GM19099 (cell line): ENCODE results near the gene PBX3.

Experiments used
- POLR2A ChIP-seq: IDR thresholded peaks from 3 replicates; pipeline ENCODE4 v1.6.1; 2011; ENCODE audit warnings: low read depth; ENCODE audit not compliant: insufficient read length; ENCODE audit errors: extremely low read depth

PBX3 gene

DNA sequence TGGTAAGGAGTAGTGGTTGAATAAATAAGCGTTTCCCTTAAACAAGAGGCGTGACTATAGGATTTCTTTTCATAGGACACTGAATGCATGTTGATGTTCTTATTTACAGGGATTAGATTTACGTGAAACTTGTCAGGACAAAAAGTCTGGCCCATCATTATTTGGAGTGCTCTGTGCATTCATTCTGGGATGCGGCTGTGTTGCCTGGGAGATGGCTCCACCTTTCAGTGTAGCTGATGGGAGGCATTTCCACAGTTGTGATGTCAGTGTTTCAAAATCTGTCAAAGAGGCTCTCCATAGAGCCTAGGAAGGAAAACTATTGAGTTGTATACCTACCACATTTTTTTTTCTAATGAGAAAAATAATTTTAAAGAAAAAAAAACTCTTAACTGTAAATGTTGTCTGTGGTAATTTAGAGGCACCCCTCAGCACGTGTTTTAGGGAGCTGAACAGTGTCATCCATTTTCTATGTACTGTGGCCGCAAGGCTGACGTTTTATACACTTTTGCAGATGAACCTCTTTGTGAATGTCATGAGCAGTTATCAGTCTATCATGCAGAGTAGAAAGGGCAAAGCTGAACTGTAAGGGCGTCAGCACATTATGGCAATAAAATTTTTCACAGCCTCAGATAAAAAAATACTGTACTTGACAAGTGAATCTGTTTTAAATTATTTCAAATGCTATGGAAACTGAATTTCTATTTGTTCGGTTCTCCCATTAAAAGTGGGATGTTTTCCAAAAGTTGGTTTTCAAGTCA is 202.7 kb downstream of the PBX3 start:
- TF ChIP-seq POLR2A: no peak

DNA sequence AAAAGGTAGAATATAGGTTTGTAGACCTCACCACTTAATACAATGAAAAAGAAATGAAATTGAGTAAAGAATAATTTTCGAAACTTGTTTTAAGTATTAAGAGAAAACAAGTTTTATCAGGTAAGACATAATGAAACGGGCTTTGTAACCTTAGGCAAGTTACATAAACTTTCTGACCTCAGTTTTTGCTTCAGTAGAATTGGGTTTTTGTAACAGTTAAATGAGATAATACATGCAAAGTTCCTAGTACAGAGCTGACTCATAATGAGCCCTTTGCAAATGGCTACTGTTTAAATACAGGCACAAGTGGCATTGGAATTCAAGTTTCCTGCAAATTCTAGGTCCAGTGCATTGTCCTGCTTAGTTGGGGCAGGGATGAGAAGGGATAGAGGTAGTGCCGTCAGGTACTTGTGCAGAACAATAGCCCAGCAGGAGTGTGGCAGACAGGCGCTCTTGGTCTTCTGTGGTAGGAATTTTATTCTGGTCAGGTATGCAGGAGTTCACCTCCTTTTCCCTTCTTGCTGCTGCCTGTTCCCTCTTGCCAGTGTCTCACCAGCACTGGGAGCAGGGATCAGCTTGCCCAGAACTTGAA is 203.8 kb downstream of the PBX3 start:
- no peak for TF ChIP-seq POLR2A

DNA sequence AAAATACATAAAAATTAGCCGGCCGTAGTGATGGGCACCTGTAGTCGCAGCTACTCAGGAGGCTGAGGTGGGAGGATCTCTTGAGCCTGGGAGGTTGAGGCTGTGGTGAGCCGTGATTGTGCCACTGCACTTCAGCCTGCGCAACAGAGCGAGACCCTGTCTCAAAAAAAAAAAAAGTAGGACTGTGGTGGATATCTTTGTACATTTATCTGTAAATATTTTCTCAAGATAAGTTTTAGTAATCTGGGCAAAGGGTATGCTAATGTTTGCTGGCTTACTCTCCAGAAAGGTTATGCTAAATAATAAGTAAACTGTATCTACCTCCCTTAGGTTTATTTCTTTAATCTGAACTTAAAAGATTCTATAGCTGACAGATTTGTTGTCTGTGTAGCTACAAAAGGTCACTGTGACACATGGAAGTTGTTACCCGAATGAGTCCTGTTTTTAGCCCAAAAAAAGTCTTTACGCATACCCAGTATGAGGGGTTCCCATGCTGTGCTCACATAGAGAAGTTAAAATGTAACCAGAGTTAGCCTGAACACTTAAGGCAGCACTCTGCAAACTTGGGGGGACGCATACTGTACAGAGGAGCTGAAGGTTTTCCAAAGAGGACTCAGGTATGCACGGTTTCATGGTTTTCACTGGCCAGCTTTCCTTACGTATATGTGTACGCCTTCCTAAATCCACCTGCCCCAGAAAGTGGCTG is 206.3 kb downstream of the PBX3 start:
- no peak for TF ChIP-seq POLR2A

DNA sequence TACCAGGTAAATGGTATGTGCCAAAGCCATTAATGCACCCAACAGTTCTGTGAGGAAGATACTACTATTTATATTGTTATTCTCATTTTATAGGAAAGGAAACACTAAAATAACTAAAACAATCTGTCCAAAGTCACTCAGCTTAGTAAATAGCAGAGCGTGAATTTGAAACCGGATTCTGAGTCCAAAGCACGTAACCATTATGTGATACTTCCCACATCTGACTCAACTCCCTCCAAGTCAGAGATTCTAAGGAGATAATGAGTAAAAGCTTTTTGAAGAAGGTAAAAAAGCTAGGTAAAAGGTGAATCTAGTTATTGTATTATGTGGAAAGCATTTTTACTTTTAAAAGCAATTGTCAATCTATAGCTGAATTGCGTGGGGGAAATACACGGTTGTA is 208.9 kb downstream of the PBX3 start:
- no peak for TF ChIP-seq POLR2A

DNA sequence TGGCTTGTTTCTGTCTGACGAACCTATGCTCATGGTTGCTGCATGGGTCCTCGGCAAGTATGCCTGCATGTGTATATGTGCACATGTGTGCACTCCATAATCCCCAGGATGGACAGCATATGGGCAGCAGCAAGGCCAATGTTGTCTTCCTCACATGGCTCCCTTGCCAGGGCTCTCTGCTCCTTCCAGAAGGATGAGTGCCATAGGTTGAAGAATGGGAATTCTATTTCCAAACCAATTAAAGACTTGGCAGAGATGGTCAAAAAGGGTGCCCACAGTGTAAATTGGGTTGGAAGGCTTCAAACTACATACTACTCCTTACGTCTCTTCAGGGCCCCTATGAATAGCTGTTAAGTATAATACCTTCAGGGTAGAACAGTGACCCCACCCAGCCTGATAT is 212.1 kb downstream of the PBX3 start:
- no peak for TF ChIP-seq POLR2A

DNA sequence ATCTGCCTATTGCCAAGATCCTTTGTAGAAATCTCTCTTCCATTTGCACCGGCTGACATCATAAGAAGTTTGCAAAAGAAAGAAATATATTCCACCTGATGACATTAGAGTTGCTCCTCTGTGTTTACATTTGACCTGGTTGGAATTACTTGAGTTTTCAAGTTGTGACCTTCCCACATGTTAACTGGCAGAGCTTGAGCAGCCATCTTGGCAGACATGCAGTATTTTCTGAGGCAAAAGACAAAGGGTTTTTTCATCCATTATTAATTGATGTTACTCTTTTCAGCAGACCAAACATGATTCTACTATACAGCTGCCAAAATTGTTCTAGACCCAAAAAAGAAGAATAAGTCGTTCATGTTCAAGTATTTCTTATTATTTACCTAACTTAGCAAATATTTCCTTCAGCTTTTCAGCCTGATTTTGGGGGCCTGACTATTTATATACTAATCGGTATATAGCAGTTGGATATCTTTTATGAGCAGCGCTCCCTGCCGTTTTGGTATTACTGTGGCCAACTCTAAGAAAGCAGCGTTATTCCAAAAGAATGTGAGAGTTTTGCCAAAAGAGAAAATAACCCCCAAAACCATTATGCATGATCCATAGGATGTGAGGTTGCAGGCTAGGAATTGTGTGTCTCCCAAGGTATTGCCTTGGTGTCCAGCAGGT is 212.9 kb downstream of the PBX3 start:
- no peak for TF ChIP-seq POLR2A

DNA sequence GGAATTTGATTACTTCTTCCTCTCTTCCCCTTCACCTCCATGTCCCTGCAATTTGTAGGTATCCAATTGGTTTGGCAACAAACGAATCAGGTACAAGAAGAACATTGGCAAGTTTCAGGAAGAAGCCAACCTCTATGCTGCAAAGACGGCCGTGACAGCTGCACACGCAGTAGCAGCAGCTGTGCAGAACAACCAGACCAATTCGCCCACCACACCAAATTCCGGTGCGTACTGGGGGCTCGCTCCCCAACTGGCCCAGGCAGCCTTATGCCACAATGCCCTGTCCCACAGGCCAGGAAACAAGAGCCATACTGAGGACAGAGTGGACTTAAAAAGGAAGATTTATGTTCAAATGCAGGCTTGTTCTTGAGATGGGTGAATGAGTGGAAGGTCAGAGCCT is 213.5 kb downstream of the PBX3 start:
- no peak for TF ChIP-seq POLR2A

DNA sequence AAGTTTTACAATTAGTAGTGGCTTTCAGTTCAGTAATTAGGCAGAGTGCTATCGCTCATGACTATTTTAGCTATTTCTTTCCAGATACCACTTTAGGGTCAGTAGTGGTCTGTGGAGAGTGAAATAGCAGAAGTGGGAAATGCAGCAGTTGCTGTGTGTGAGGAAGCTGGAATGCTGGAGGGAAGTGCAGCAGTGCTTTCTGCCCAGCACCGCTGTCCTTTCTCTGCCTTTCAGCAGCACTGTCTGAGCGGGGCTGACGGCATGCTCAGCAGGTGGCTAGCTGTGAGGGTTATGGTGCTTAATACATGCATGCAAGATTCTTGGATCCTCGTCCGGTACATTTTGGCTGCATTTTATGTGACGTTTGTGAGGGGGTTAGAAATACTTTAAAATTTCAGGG is 213.9 kb downstream of the PBX3 start:
- no peak for TF ChIP-seq POLR2A

DNA sequence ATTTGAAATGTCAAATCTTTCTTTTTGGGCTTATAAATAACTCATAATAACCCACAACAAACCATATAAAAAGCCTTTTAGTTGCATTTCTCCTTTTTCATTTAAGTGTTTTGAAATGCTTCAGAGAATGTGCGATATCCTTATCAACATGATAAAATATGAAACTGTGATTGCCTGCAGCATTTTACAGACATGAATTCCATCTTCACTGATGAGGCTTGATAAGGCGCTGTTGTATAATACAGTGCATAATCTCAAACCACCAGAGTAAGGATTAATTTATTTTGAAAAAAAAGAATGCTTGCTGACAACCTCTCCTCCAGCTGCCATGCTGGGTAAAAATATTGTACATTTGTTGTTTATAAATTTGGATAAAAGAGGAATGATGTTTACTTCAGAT is 216.8 kb downstream of the PBX3 start:
- TF ChIP-seq POLR2A: no peak

DNA sequence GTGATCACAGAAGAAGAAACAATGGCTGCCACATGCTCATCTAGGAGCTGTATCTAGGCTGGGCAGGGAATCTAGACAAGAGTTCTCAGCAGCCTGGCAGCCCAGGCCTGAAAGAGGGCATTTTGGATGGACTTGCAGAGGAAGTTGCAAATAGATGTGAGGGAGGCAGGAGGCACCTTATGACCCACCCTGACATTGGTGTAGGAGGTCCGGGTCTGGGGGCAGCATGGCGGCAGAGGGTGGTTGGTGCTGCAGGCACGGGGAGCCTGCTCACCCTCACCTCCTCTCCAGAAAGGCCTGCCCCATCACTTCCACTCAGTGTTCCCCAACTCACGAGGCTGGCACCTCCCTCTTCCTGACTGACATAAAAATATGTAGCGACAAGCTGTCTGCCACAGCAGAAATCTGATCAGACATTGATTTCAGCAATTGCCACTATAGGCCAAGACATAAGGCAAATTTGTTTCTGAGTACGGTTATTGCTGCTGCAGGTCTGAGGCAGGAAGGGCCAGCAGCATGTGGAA is 217.6 kb downstream of the PBX3 start:
- no peak for TF ChIP-seq POLR2A

DNA sequence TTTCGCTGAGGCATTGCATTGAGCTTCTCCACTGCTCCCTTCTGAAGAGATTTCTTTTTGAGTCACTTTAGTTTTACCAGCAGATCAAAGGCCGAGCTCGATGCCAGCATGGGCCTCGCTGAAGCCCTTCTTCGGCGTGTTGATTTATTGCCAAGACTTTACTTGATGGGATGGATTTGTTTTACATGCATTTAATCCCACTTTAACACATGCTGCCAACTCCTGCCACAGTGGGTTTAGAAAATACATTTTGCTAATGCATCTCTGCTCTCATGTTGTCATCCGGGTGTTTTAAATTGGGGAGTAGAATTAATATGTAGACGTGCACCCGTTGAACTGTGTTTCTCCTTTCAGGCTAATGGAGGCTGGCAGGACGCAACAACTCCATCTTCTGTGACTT is 218.3 kb downstream of the PBX3 start:
- no peak for TF ChIP-seq POLR2A

DNA sequence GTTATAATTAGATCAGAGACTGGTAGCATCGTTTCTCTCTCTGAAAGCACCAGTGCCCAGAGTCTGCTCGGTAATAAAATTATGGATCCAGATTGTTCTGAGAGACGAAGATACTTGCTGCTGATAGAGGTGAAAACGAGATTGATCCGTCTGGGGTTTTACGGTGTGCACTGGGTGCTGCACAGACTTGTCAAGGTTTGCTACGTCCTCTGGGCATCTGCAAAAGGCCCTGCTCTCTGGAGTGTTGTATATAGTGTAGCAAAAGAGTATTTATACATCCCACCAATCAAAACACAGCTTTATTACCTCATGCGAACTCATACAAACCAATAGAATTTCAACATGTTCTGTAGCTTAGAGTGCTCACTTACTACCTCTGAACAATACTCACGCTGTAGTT is 219.3 kb downstream of the PBX3 start:
- no peak for TF ChIP-seq POLR2A

DNA sequence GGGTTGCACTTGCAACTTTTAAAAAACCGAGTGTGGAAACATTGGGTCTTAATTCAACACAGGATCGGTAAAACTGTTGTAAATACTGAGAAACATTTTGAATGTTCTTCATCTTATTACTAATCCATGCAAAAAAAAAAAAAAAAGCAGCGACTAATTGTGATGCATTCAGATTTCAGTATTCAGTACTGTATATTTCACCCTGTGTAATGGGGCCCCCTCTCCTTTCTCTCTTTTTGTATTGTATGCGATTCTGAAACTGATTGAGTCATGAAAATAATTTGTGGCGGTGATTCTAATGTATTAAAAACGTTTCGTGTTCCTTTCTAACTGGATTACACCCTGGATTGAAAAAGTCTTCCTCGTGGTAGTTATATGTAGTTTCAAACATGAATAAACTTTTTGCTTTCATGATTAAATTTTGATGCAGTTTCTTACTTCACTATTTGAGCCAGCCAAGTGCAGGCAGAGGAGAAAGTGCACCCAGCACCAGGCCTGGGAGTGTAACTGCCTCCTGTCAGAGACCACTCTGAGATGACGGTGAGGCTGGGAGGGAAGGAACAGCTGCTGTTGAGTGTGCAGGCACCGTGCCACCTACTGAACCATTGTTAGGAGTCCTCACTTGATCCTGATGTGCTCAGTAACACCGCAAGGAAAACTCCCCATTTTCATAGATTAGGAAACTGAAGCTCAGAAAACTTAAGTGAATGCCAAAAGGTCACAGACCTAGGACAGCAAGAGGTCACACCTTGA is 220.0 kb downstream of the PBX3 start:
- TF ChIP-seq POLR2A: no peak

DNA sequence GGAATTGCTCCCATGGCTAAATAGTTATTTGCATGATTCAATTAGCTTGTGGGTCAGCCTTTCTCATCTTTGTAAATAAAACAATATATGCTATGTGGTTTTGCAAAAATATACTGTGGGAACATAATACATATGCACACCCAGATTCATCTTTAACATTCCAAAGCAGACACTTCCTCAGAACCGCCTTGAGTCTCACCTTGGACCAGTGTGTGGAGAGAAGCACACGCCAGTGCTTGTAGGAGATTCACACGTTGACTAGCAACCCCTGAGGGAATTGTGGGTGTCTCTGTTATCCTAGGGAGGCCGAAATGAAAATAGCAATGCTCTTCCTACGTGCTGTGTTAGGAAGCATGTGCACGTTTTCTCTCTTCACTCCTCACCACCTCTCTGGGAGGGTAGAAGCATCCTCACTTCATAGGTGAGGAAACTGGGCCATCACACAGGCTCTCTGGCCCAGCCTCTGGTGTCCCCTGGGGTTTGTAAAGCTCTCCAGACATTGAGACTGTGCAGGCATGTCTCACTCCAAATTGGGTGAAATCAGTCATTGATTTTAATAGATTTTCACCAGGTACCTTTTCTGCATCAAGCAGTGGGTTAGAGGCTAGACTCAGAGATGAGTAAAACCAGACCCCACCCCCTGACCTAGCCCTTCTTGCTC is 221.7 kb downstream of the PBX3 start:
- no peak for TF ChIP-seq POLR2A
